HUES48 (cell line): ENCODE results near the gene CLIC5.

Source experiments
- H3K27ac ChIP-seq: one replicate; pipeline ENCODE4 v1.7.0; 2013; ENCODE audit warnings: low read depth, low read length, inconsistent platforms
- H3K27me3 ChIP-seq: 2 replicates; pipeline ENCODE4 v1.6.1; 2013; ENCODE audit warnings: mild to moderate bottlenecking, low read length; ENCODE audit not compliant: control insufficient read depth, insufficient read depth
- H3K36me3 ChIP-seq: 2 replicates; pipeline ENCODE4 v1.6.1; 2013; ENCODE audit warnings: low read length; ENCODE audit not compliant: control insufficient read depth, insufficient read depth
- H3K4me1 ChIP-seq: 2 replicates; pipeline ENCODE4 v1.6.1; 2013; ENCODE audit warnings: mild to moderate bottlenecking, low read length; ENCODE audit not compliant: control insufficient read depth, insufficient read depth
- H3K4me3 ChIP-seq: 2 replicates; pipeline ENCODE4 v1.5.1; 2013; ENCODE audit warnings: mild to moderate bottlenecking, low read depth, low read length
- H3K9ac ChIP-seq: 2 replicates; pipeline ENCODE4 v1.6.1; 2013; ENCODE audit warnings: mild to moderate bottlenecking, low read depth, low read length, moderate library complexity
- H3K9me3 ChIP-seq: 2 replicates; pipeline ENCODE4 v1.6.1; 2013; ENCODE audit warnings: low read length; ENCODE audit not compliant: control insufficient read depth, insufficient read depth

The CLIC5 gene

DNA sequence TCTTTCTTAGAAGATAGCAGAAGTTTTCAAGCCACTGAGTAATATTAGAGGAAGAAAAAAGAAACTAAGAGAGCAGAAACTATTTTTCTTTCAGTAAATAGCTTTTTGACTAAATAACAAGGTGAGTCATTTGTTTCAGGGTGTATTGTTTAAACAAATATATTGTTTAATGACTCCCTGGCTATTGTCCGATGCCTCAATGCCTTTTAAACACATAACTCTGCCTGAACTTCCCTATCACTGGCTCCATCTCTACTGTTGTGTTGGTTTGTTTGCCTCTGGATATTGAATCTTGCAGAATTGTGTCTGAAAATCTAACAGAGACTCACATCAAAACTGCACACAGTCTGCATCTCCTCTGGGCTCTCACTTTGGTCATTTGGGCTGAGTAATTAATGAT lies 19.6 kb upstream of the CLIC5 start:
- H3K36me3 ChIP-seq, result no peaks in the 10 kb centered on the region
- peaks cover 7% of the 10 kb centered on the region; the same call in 1 of the 2 replicates for H3K4me1 ChIP-seq
- no peak overlapping the region for H3K4me3 ChIP-seq
- H3K27me3 ChIP-seq, result no peaks in the 10 kb centered on the region
- no peaks in the 10 kb centered on the region for H3K9me3 ChIP-seq
- no peak overlapping the region for H3K27ac ChIP-seq
- H3K9ac ChIP-seq, result no peak overlapping the region

GRCh38 chr6:46032110-46032998 lies 16.7 kb upstream of the CLIC5 start:
- no peak overlapping the region for H3K9ac ChIP-seq
- H3K36me3 ChIP-seq, result no peaks in the 10 kb centered on the region
- no peaks in the 10 kb centered on the region for H3K27me3 ChIP-seq
- H3K27ac ChIP-seq, result no peak overlapping the region
- H3K4me3 ChIP-seq, result no peak overlapping the region
- H3K9me3 ChIP-seq, result no peaks in the 10 kb centered on the region
- peaks cover 7% of the 10 kb centered on the region; the same call in 1 of the 2 replicates for H3K4me1 ChIP-seq

DNA sequence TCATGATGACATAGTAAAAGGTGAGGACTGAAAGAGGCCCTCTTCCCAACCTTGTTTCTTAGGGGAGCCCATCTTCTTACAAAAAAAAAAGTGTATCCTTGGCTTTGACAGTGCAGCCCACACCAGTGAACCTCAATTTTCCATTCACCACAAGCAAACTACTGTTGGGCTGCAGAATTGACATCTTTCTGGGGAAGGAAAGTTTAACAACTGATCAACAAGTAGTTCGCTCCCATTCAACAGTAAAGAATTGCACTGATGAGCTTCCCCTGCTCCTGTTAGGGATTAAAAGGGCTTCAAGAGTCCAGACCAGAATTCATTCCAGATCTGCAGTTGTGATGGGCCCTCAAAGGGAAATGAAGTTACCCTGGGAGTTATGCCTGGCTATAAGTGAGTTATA lies 13.9 kb upstream of the CLIC5 start:
- H3K36me3 ChIP-seq, result no peaks in the 10 kb centered on the region
- H3K27me3 ChIP-seq, result no peaks in the 10 kb centered on the region
- no peaks in the 10 kb centered on the region for H3K9me3 ChIP-seq
- no peak overlapping the region for H3K9ac ChIP-seq
- H3K4me1 ChIP-seq, result peaks cover 7% of the 10 kb centered on the region; the same call in 1 of the 2 replicates
- no peak overlapping the region for H3K4me3 ChIP-seq
- H3K27ac ChIP-seq, result no peak overlapping the region

GRCh38 chr6:46026307-46026706 lies 10.6 kb upstream of the CLIC5 start:
- H3K27me3 ChIP-seq, result no peaks in the 10 kb centered on the region
- H3K36me3 ChIP-seq, result no peaks in the 10 kb centered on the region
- no peak overlapping the region for H3K4me3 ChIP-seq
- no peak overlapping the region for H3K9ac ChIP-seq
- H3K9me3 ChIP-seq, result no peaks in the 10 kb centered on the region
- H3K4me1 ChIP-seq, result no peaks in the 10 kb centered on the region
- no peak overlapping the region for H3K27ac ChIP-seq

DNA sequence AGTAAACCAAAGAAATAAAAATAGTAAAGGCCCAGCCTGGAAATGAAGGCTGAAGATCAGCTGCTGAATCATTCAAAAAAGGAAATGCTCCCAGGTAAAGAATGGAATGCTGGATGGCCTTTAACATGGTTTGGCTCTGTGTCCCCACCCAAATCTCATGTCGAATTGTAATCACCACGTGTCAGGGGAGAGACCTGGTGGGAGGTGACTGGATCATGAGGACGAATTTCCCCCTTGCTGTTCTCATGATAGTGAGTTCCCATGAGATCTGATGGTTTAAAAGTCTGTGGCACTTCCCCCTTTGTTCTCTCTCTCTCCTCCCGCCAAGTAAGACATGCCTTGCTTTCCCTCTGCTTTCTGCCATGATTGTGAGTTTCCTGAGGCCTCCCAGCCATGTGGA lies 9.9 kb upstream of the CLIC5 start:
- Histone ChIP-seq H3K36me3 (no peaks in the 10 kb centered on the region), H3K4me1 (no peaks in the 10 kb centered on the region), H3K27ac (no peak overlapping the region), H3K9ac (no peak overlapping the region), H3K4me3 (no peak overlapping the region), H3K27me3 (no peaks in the 10 kb centered on the region), H3K9me3 (no peaks in the 10 kb centered on the region)

DNA sequence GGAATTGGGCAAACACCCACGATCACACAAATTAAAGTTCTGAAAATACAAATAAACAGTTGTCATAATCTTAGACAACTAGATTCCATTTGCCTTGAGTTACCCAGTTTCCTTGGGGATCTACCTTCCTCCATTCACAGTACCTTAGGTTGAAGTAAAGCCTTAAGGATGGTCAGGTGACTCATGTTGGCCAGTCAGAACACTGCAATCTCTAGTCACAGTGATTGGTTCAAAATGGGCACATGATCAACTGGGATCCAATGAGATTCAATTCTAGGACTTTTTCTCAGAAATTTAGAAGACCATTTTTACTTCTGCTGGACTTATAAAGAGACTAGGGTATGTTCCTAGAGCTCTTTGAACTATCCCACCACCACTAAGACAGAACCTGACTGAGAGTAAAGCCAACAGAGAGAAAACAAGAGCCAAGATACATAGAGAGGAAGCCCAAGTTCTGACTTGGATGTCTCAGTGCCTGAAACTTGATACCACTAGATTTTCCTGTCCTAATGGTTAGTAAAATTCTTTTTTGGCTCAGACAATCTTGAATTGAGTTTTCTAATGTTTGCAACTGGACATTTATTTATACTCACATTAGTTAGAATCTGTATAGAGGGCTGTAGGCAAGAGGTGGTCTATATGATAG lies 8.6 kb upstream of the CLIC5 start:
- Histone ChIP-seq H3K9me3 (no peaks in the 10 kb centered on the region), H3K36me3 (no peaks in the 10 kb centered on the region), H3K4me1 (no peaks in the 10 kb centered on the region), H3K9ac (no peak overlapping the region), H3K4me3 (no peak overlapping the region), H3K27me3 (no peaks in the 10 kb centered on the region), H3K27ac (no peak overlapping the region)

DNA sequence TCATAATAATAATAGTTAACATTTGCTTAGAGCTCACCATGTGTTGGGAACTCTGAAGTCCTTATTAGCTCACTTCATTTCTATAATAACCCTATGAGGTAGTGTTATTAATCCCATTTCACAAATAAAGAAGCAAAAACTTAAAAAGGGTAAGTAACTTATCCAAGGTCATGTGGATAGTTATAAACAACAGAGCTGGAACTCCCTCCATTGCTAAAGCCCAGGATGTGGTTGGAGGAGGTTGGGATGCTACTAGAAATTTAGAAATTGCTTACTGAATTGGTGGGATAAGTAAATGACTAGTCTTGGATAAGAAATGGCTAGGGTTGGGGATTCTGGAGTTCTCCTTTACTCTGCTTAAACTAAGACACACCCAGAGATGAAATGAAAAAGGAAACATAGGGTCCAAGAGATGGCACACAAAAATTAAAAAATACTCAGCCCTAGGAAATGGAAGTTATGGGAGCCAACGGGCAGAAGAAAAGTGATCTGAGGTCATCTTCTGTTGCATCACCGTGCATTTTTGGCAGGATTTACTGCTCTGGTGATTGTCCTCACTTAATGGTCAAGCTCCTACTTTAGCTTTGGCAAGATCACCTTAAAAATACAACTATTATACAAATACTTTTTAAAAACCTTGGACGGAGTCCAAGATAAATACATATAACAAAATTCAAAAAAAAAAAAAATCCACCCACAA lies 7.7 kb upstream of the CLIC5 start:
- no peaks in the 10 kb centered on the region for H3K27me3 ChIP-seq
- H3K4me1 ChIP-seq, result no peaks in the 10 kb centered on the region
- no peak overlapping the region for H3K9ac ChIP-seq
- no peak overlapping the region for H3K4me3 ChIP-seq
- H3K36me3 ChIP-seq, result no peaks in the 10 kb centered on the region
- no peak overlapping the region for H3K27ac ChIP-seq
- H3K9me3 ChIP-seq, result no peaks in the 10 kb centered on the region

- Histone ChIP-seq H3K27ac (no peak overlapping the region), H3K9me3 (no peaks in the 10 kb centered on the region), H3K36me3 (no peaks in the 10 kb centered on the region), H3K27me3 (peaks cover 8% of the 10 kb centered on the region), H3K9ac (no peak overlapping the region), H3K4me1 (no peaks in the 10 kb centered on the region), H3K4me3 (no peak overlapping the region)
Observed at GRCh38 chr6:46022106-46022948, 6.7 kb upstream of the CLIC5 start.

- H3K27me3 ChIP-seq, result peaks cover 45% of the 10 kb centered on the region
- no peak overlapping the region for H3K27ac ChIP-seq
- H3K4me3 ChIP-seq, result no peak overlapping the region
- H3K9me3 ChIP-seq, result peaks cover 7% of the 10 kb centered on the region; the same call in 1 of the 2 replicates
- H3K4me1 ChIP-seq, result peaks cover 19% of the 10 kb centered on the region
- no peaks in the 10 kb centered on the region for H3K36me3 ChIP-seq
- H3K9ac ChIP-seq, result no peak overlapping the region
Observed at GRCh38 chr6:46017726-46018125, 2.1 kb upstream of the CLIC5 start.

DNA sequence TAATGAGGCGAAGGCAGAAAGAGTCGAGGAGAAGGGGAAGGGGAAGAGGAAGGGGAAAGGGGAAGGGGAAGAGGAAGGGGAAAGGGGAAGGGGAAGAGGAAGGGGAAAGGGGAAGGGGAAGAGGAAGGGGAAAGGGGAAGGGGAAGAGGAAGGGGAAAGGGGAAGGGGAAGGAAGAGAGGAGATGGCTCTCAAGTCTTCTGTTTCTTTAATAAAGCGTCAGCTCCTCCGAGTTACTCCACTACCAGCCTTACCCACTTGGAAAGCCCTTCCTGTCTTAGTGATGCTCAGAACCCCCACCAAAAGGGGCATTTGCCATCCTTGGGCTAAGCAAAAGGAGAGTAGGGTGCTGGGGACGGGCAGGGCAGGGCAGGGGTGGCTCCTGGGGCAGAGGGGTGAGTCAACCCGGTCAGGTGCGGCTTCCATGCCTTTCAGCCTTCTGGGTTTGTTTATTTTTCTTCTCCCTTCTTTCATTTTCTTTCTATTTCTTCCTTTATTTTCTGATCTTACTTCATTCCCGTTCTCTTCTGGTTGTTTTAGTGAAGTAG lies 476 bp upstream of the CLIC5 start:
- peaks cover 23% of the 10 kb centered on the region for H3K4me1 ChIP-seq
- H3K9ac ChIP-seq, result no peak overlapping the region
- H3K27ac ChIP-seq, result no peak overlapping the region
- H3K9me3 ChIP-seq, result peaks cover 7% of the 10 kb centered on the region; the same call in 1 of the 2 replicates
- peak overlapping the region; percentile 65 for H3K4me3 ChIP-seq
- no peaks in the 10 kb centered on the region for H3K36me3 ChIP-seq
- peaks cover 45% of the 10 kb centered on the region for H3K27me3 ChIP-seq
